ENCODE results near the gene SPTBN1.

Gene SPTBN1

GRCh38 chr2:54459037-54459441, 2.9 kb downstream of the SPTBN1 start:
- Histone ChIP-seq H3K36me3 (ENCODE audit: control insufficient read depth, insufficient read depth, low read length) (no peaks in the 10 kb centered on the region), H3K4me3 (ENCODE audit: low read depth, low read length) (no peak overlapping the region), H3K9me3 (ENCODE audit: control insufficient read depth, insufficient read depth, low read length) (no peaks in the 10 kb centered on the region), H3K4me1 (ENCODE audit: control insufficient read depth, insufficient read depth, low read length) (peaks cover 5% of the 10 kb centered on the region), H3K27me3 (ENCODE audit: control insufficient read depth, insufficient read depth, low read length) (peaks cover 8% of the 10 kb centered on the region), H3K9ac (ENCODE audit: low read depth, low read length) (no peak overlapping the region)

DNA sequence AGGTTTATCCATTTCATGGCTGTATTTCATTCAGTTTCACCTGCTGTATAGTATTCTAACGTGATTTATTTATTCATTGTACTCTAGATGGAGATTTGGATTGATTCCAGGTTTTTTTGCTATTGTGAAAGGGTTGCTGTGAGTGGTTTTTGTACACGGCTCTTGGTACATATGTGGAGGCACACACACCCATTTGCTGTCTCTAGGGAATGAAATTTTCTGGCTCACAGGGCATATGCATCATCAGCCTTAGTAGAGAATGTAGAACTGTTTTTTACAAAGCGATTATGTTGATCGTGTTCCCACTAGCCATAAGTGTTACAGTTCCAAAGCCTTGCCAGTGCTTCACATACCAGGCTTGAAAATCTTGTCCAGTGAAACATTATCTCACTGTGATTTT, 5.1 kb downstream of the SPTBN1 start:
- no peaks in the 10 kb centered on the region for H3K9me3 ChIP-seq (ENCODE audit: control insufficient read depth, insufficient read depth, low read length)
- H3K36me3 ChIP-seq (ENCODE audit: control insufficient read depth, insufficient read depth, low read length), result no peaks in the 10 kb centered on the region
- no peaks in the 10 kb centered on the region for H3K4me1 ChIP-seq (ENCODE audit: control insufficient read depth, insufficient read depth, low read length)
- H3K27me3 ChIP-seq (ENCODE audit: control insufficient read depth, insufficient read depth, low read length), result peaks cover 3% of the 10 kb centered on the region
- no peak overlapping the region for H3K4me3 ChIP-seq (ENCODE audit: low read depth, low read length)
- no peak overlapping the region for H3K9ac ChIP-seq (ENCODE audit: low read depth, low read length)

- Histone ChIP-seq H3K27me3 (ENCODE audit: control insufficient read depth, insufficient read depth, low read length) (no peaks in the 10 kb centered on the region), H3K9ac (ENCODE audit: low read depth, low read length) (no peak overlapping the region), H3K4me3 (ENCODE audit: low read depth, low read length) (no peak overlapping the region), H3K36me3 (ENCODE audit: control insufficient read depth, insufficient read depth, low read length) (no peaks in the 10 kb centered on the region), H3K4me1 (ENCODE audit: control insufficient read depth, insufficient read depth, low read length) (no peaks in the 10 kb centered on the region), H3K9me3 (ENCODE audit: control insufficient read depth, insufficient read depth, low read length) (no peaks in the 10 kb centered on the region)
Measured at GRCh38 chr2:54464341-54464740, 8.2 kb downstream of the SPTBN1 start.

GRCh38 chr2:54465143-54465542, 9.0 kb downstream of the SPTBN1 start:
- Histone ChIP-seq H3K9me3 (ENCODE audit: control insufficient read depth, insufficient read depth, low read length) (no peaks in the 10 kb centered on the region), H3K27me3 (ENCODE audit: control insufficient read depth, insufficient read depth, low read length) (no peaks in the 10 kb centered on the region), H3K4me3 (ENCODE audit: low read depth, low read length) (no peak overlapping the region), H3K9ac (ENCODE audit: low read depth, low read length) (no peak overlapping the region), H3K4me1 (ENCODE audit: control insufficient read depth, insufficient read depth, low read length) (peaks cover 3% of the 10 kb centered on the region), H3K36me3 (ENCODE audit: control insufficient read depth, insufficient read depth, low read length) (no peaks in the 10 kb centered on the region)

GRCh38 chr2:54466870-54467269, 10.7 kb downstream of the SPTBN1 start:
- Histone ChIP-seq H3K4me1 (ENCODE audit: control insufficient read depth, insufficient read depth, low read length) (peaks cover 4% of the 10 kb centered on the region), H3K27me3 (ENCODE audit: control insufficient read depth, insufficient read depth, low read length) (no peaks in the 10 kb centered on the region), H3K9me3 (ENCODE audit: control insufficient read depth, insufficient read depth, low read length) (no peaks in the 10 kb centered on the region), H3K36me3 (ENCODE audit: control insufficient read depth, insufficient read depth, low read length) (no peaks in the 10 kb centered on the region), H3K4me3 (ENCODE audit: low read depth, low read length) (no peak overlapping the region), H3K9ac (ENCODE audit: low read depth, low read length) (no peak overlapping the region)

- Histone ChIP-seq H3K9me3 (ENCODE audit: control insufficient read depth, insufficient read depth, low read length) (no peaks in the 10 kb centered on the region), H3K27me3 (ENCODE audit: control insufficient read depth, insufficient read depth, low read length) (no peaks in the 10 kb centered on the region), H3K36me3 (ENCODE audit: control insufficient read depth, insufficient read depth, low read length) (no peaks in the 10 kb centered on the region), H3K4me3 (ENCODE audit: low read depth, low read length) (no peak overlapping the region), H3K4me1 (ENCODE audit: control insufficient read depth, insufficient read depth, low read length) (peaks cover 4% of the 10 kb centered on the region), H3K9ac (ENCODE audit: low read depth, low read length) (no peak overlapping the region)
Measured at GRCh38 chr2:54468673-54469072, 12.5 kb downstream of the SPTBN1 start.

DNA sequence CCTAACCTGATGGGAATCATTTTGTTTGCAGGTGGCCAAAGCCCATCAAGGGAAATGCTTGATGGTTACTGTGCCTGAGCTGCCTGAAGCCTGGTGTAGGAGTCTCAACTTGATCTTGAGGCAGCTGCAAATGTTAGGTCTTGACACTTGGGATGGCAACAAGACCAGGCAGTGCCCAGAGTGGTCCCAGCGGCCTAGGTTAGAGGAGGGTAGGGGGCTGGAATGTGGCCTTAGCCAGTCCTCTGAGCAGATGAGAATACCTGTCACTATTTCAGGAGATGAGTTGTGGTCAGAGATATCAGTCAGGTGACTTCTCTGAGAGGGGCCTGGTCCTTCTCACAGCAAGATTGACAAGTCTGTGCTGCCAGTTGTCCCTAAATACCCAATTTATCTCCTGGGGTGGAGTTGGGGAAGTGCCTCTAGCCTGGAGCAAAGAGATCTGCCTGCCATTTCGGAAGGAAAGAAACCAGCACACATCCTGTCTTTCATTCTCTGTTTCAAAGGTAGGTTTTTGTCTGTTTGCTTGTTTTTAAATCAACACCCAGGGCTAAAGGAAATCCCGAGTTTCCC, 13.4 kb downstream of the SPTBN1 start:
- no peaks in the 10 kb centered on the region for H3K36me3 ChIP-seq (ENCODE audit: control insufficient read depth, insufficient read depth, low read length)
- H3K9me3 ChIP-seq (ENCODE audit: control insufficient read depth, insufficient read depth, low read length), result no peaks in the 10 kb centered on the region
- no peak overlapping the region for H3K4me3 ChIP-seq (ENCODE audit: low read depth, low read length)
- no peaks in the 10 kb centered on the region for H3K27me3 ChIP-seq (ENCODE audit: control insufficient read depth, insufficient read depth, low read length)
- peaks cover 4% of the 10 kb centered on the region for H3K4me1 ChIP-seq (ENCODE audit: control insufficient read depth, insufficient read depth, low read length)
- no peak overlapping the region for H3K9ac ChIP-seq (ENCODE audit: low read depth, low read length)

DNA sequence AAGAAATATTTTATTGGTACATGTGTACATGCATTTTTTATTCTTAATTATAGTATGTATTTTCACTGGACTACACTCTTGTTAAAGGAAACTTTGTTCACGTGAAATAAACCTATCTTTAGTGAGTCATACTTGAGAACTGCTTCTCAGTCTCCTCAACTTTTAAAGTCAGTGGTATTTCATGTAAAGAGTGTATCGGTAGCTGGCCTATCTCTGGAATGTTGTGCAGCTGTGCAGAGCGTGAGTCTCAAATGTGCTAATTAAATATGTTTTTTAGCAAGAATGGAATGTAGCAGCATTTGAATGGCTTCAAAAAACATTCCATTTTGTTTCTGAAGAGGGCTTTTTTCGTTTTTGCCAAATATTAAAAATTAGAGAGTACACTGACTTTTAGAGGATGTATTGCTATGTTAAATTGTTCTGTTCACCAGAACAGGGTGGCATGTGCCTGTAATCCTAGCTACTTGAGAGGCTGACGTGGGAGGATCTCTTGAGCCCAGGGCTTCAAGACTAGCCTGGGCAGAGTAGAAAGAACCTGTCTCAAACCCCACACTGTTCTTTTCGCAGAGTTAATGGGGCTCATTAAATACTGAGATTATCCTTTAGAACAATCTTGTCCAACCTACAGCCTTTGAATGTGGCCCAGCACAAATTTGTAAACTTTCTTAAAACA, 14.3 kb downstream of the SPTBN1 start:
- H3K27me3 ChIP-seq (ENCODE audit: control insufficient read depth, insufficient read depth, low read length), result no peaks in the 10 kb centered on the region
- H3K9me3 ChIP-seq (ENCODE audit: control insufficient read depth, insufficient read depth, low read length), result no peaks in the 10 kb centered on the region
- H3K36me3 ChIP-seq (ENCODE audit: control insufficient read depth, insufficient read depth, low read length), result no peaks in the 10 kb centered on the region
- H3K9ac ChIP-seq (ENCODE audit: low read depth, low read length), result no peak overlapping the region
- H3K4me3 ChIP-seq (ENCODE audit: low read depth, low read length), result no peak overlapping the region
- H3K4me1 ChIP-seq (ENCODE audit: control insufficient read depth, insufficient read depth, low read length), result peaks cover 4% of the 10 kb centered on the region

GRCh38 chr2:54471221-54471711, 15.1 kb downstream of the SPTBN1 start:
- no peaks in the 10 kb centered on the region for H3K36me3 ChIP-seq (ENCODE audit: control insufficient read depth, insufficient read depth, low read length)
- no peak overlapping the region for H3K9ac ChIP-seq (ENCODE audit: low read depth, low read length)
- H3K4me3 ChIP-seq (ENCODE audit: low read depth, low read length), result no peak overlapping the region
- no peaks in the 10 kb centered on the region for H3K27me3 ChIP-seq (ENCODE audit: control insufficient read depth, insufficient read depth, low read length)
- no peaks in the 10 kb centered on the region for H3K9me3 ChIP-seq (ENCODE audit: control insufficient read depth, insufficient read depth, low read length)
- H3K4me1 ChIP-seq (ENCODE audit: control insufficient read depth, insufficient read depth, low read length), result peaks cover 4% of the 10 kb centered on the region

DNA sequence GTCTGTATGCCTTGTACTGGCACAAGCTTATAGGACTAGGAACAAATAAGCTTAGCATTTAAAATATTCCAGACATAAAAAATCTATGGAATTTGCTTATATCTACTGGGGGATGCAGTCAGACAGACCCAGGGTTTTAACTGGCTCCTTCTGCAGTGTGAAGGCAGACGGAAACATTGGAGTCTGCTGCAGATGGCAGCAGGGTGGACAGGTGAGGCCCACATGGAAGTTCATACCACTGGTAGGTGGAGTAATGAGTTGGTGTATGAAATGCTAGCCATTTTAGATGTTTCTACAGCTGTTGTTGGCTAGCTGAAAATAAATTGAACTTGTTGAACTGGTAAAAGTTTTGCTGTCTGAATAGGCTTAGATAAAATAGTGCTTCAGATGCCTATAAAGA, 17.7 kb downstream of the SPTBN1 start:
- Histone ChIP-seq H3K9me3 (ENCODE audit: control insufficient read depth, insufficient read depth, low read length) (no peaks in the 10 kb centered on the region), H3K36me3 (ENCODE audit: control insufficient read depth, insufficient read depth, low read length) (no peaks in the 10 kb centered on the region), H3K4me1 (ENCODE audit: control insufficient read depth, insufficient read depth, low read length) (peaks cover 4% of the 10 kb centered on the region), H3K27me3 (ENCODE audit: control insufficient read depth, insufficient read depth, low read length) (no peaks in the 10 kb centered on the region), H3K4me3 (ENCODE audit: low read depth, low read length) (no peak overlapping the region), H3K9ac (ENCODE audit: low read depth, low read length) (no peak overlapping the region)

DNA sequence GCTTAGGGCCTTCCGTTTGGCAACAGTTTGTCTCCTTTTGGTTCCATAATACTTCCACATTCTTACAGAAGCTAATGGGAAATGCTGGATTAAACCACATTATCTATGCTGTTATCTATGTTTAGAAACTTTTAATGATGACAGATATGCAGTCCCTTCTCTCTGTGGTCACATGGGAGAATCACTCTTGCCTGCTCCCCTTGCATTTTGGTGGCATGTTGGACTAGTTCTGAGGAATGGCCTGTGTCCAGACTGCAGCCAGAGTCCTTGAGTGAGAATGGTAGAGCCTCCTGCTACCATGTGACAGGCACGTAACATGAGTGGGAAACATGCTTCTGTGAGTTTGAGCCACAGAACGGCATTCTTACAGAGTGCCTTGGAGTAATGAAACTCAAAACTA, 19.2 kb downstream of the SPTBN1 start:
- H3K9ac ChIP-seq (ENCODE audit: low read depth, low read length), result no peak overlapping the region
- no peaks in the 10 kb centered on the region for H3K9me3 ChIP-seq (ENCODE audit: control insufficient read depth, insufficient read depth, low read length)
- H3K27me3 ChIP-seq (ENCODE audit: control insufficient read depth, insufficient read depth, low read length), result no peaks in the 10 kb centered on the region
- H3K4me1 ChIP-seq (ENCODE audit: control insufficient read depth, insufficient read depth, low read length), result peaks cover under 1% of the 10 kb centered on the region
- H3K36me3 ChIP-seq (ENCODE audit: control insufficient read depth, insufficient read depth, low read length), result no peaks in the 10 kb centered on the region
- no peak overlapping the region for H3K4me3 ChIP-seq (ENCODE audit: low read depth, low read length)

- Histone ChIP-seq H3K27me3 (ENCODE audit: control insufficient read depth, insufficient read depth, low read length) (no peaks in the 10 kb centered on the region), H3K9ac (ENCODE audit: low read depth, low read length) (no peak overlapping the region), H3K4me1 (ENCODE audit: control insufficient read depth, insufficient read depth, low read length) (no peaks in the 10 kb centered on the region), H3K4me3 (ENCODE audit: low read depth, low read length) (no peak overlapping the region), H3K9me3 (ENCODE audit: control insufficient read depth, insufficient read depth, low read length) (no peaks in the 10 kb centered on the region), H3K36me3 (ENCODE audit: control insufficient read depth, insufficient read depth, low read length) (no peaks in the 10 kb centered on the region)
Measured at GRCh38 chr2:54475919-54476318, 19.8 kb downstream of the SPTBN1 start.
